KMS-11 (cell line): ENCODE data around the gene RFPL2.
A peak's percentile ranks its signal among the peaks of the same experiment; 100 is the strongest.

ENCODE experiments used
- H2AFZ ChIP-seq: fragments of 200-600 bp; sonication (generic); 2 replicates; pipeline ENCODE4 v1.6.1; 2016; ENCODE audit warnings: antibody characterized with exemption, mixed run types, low read depth
- H3K27ac ChIP-seq: fragments of 200-600 bp; sonication (generic); 2 replicates; pipeline ENCODE4 v1.6.1; 2016; ENCODE audit warnings: mild to moderate bottlenecking, mixed run types
- H3K27me3 ChIP-seq: fragments of 200-600 bp; sonication (generic); 2 replicates; pipeline ENCODE4 v1.6.1; 2017; ENCODE audit warnings: mild to moderate bottlenecking, low read depth, mixed run types, moderate library complexity; ENCODE audit not compliant: insufficient read depth
- H3K36me3 ChIP-seq: fragments of 200-600 bp; sonication (generic); 2 replicates; pipeline ENCODE4 v1.6.1; 2017; ENCODE audit warnings: mild to moderate bottlenecking, mixed run types; ENCODE audit not compliant: insufficient read depth
- H3K4me1 ChIP-seq: fragments of 200-600 bp; sonication (generic); 2 replicates; pipeline ENCODE4 v1.6.1; 2016; ENCODE audit warnings: mild to moderate bottlenecking, low read depth, mixed run types; ENCODE audit not compliant: poor library complexity, severe bottlenecking
- H3K4me2 ChIP-seq: fragments of 200-600 bp; sonication (generic); 2 replicates; pipeline ENCODE4 v1.7.0; 2016; ENCODE audit warnings: mild to moderate bottlenecking, mixed run types
- H3K4me3 ChIP-seq: fragments of 200-600 bp; sonication (generic); IDR thresholded peaks from 2 replicates; pipeline ENCODE4 v1.6.1; 2017; ENCODE audit warnings: low read depth, low read length, mixed read lengths; ENCODE audit not compliant: insufficient read depth
- H3K79me2 ChIP-seq: fragments of 200-600 bp; sonication (generic); 2 replicates; pipeline ENCODE4 v1.6.1; 2016; ENCODE audit warnings: low read depth, mixed run types; ENCODE audit not compliant: insufficient read depth
- H3K9ac ChIP-seq: fragments of 200-600 bp; sonication (generic); 2 replicates; pipeline ENCODE4 v1.6.1; 2016; ENCODE audit warnings: mild to moderate bottlenecking, mixed run types
- H4K20me1 ChIP-seq: fragments of 200-600 bp; sonication (generic); 2 replicates; pipeline ENCODE4 v1.6.1; 2016; ENCODE audit warnings: mild to moderate bottlenecking, mixed run types; ENCODE audit not compliant: insufficient read depth
- CTCF ChIP-seq: fragments of 200-600 bp; sonication (generic); conservative IDR thresholded peaks from 2 replicates; pipeline ENCODE4 v1.6.1; 2017; ENCODE audit warnings: low read depth, mild to moderate bottlenecking, antibody characterized with exemption, low read length, moderate library complexity, mixed read lengths

The RFPL2 gene

GRCh38 chr22:32211011-32211410 is 6.1 kb upstream of the RFPL2 start:
- no peak for TF ChIP-seq CTCF
- no peak overlapping the region for H3K4me3 ChIP-seq
- H3K9ac ChIP-seq, result no peak overlapping the region
- no peaks in the 10 kb centered on the region for H3K27me3 ChIP-seq
- H3K27ac ChIP-seq, result no peak overlapping the region
- H4K20me1 ChIP-seq, result no peaks in the 10 kb centered on the region
- H3K36me3 ChIP-seq, result no peaks in the 10 kb centered on the region
- no peaks in the 10 kb centered on the region for H3K79me2 ChIP-seq
- no peaks in the 10 kb centered on the region for H3K4me1 ChIP-seq
- H2AFZ ChIP-seq, result no peak overlapping the region
- H3K4me2 ChIP-seq, result no peak overlapping the region

- no peak overlapping the region for H2AFZ ChIP-seq
- H3K79me2 ChIP-seq, result no peaks in the 10 kb centered on the region
- no peak overlapping the region for H3K4me3 ChIP-seq
- no peak overlapping the region for H3K27ac ChIP-seq
- no peaks in the 10 kb centered on the region for H3K36me3 ChIP-seq
- no peak overlapping the region for H3K4me2 ChIP-seq
- no peaks in the 10 kb centered on the region for H3K27me3 ChIP-seq
- no peak for TF ChIP-seq CTCF
- no peaks in the 10 kb centered on the region for H4K20me1 ChIP-seq
- H3K9ac ChIP-seq, result no peak overlapping the region
- H3K4me1 ChIP-seq, result no peaks in the 10 kb centered on the region
Observed at GRCh38 chr22:32208681-32209080, 3.8 kb upstream of the RFPL2 start.

- no peak for TF ChIP-seq CTCF
- H3K27ac ChIP-seq, result no peak overlapping the region
- no peaks in the 10 kb centered on the region for H3K27me3 ChIP-seq
- H4K20me1 ChIP-seq, result no peaks in the 10 kb centered on the region
- no peaks in the 10 kb centered on the region for H3K4me1 ChIP-seq
- H2AFZ ChIP-seq, result no peak overlapping the region
- H3K79me2 ChIP-seq, result no peaks in the 10 kb centered on the region
- no peaks in the 10 kb centered on the region for H3K36me3 ChIP-seq
- H3K9ac ChIP-seq, result no peak overlapping the region
- no peak overlapping the region for H3K4me2 ChIP-seq
- H3K4me3 ChIP-seq, result no peak overlapping the region
Observed at GRCh38 chr22:32207971-32208480, 3.2 kb upstream of the RFPL2 start.

GRCh38 chr22:32206774-32207758 is 2.2 kb upstream of the RFPL2 start:
- TF ChIP-seq CTCF, result peak; percentile 72
- Histone ChIP-seq H3K79me2 (no peaks in the 10 kb centered on the region), H3K27me3 (no peaks in the 10 kb centered on the region), H3K4me1 (no peaks in the 10 kb centered on the region), H3K9ac (no peak overlapping the region; the same call in 1 of the 2 replicates), H3K4me3 (no peak overlapping the region), H2AFZ (peak overlapping the region; percentile 69; the same call in 1 of the 2 replicates), H3K27ac (no peak overlapping the region), H3K4me2 (peak overlapping the region; percentile 29; the same call in 1 of the 2 replicates), H4K20me1 (no peaks in the 10 kb centered on the region), H3K36me3 (no peaks in the 10 kb centered on the region)
